HG03196 (cell line): ENCODE data around the gene MEMO1.
"Not testable (repeated sequence)": the region's sequence is repeated elsewhere in the genome, so short reads cannot be mapped to it uniquely, and the experiment has no call there.

Experiments
- ATAC-seq: cut with Tn5 transposase; IDR thresholded peaks from one replicate; pipeline ENCODE4 v1.9.1; 2021; ENCODE audit not compliant: unreplicated experiment

MEMO1 gene

GRCh38 chr2:31919499-31919898 lies 91.3 kb downstream of the MEMO1 start:
- ATAC-seq: no peak

GRCh38 chr2:31909661-31910060 lies 101.1 kb downstream of the MEMO1 start:
- no peak for ATAC-seq

- ATAC-seq: not testable (repeated sequence)
Observed at GRCh38 chr2:31907491-31907890, 103.3 kb downstream of the MEMO1 start.

- ATAC-seq: no peak
Observed at GRCh38 chr2:31903109-31903780, 107.6 kb downstream of the MEMO1 start.

- no peak for ATAC-seq
Observed at GRCh38 chr2:31901900-31902299, 108.9 kb downstream of the MEMO1 start.

- not testable (repeated sequence) for ATAC-seq
Observed at GRCh38 chr2:31900156-31900555, 110.7 kb downstream of the MEMO1 start.

GRCh38 chr2:31898346-31898745 lies 112.5 kb downstream of the MEMO1 start:
- not testable (repeated sequence) for ATAC-seq

GRCh38 chr2:31897340-31897739 lies 113.5 kb downstream of the MEMO1 start:
- not testable (repeated sequence) for ATAC-seq

- no peak for ATAC-seq
Observed at GRCh38 chr2:31896293-31896692, 114.5 kb downstream of the MEMO1 start.

- no peak for ATAC-seq
Observed at GRCh38 chr2:31894656-31895055, 116.2 kb downstream of the MEMO1 start.

GRCh38 chr2:31893094-31893493 lies 117.7 kb downstream of the MEMO1 start:
- ATAC-seq: no peak

- no peak for ATAC-seq
Observed at GRCh38 chr2:31889044-31889443, 121.8 kb downstream of the MEMO1 start.

GRCh38 chr2:31888550-31888949 lies 122.3 kb downstream of the MEMO1 start:
- ATAC-seq: no peak

- no peak for ATAC-seq
Observed at GRCh38 chr2:31886700-31887099, 124.1 kb downstream of the MEMO1 start.

GRCh38 chr2:31877008-31877407 lies 133.8 kb downstream of the MEMO1 start:
- no peak for ATAC-seq

- ATAC-seq: no peak
Observed at GRCh38 chr2:31874071-31874470, 136.7 kb downstream of the MEMO1 start.

- no peak for ATAC-seq
Observed at GRCh38 chr2:31865215-31865614, 145.6 kb downstream of the MEMO1 start.

- no peak for ATAC-seq
Observed at GRCh38 chr2:31863867-31864266, 146.9 kb downstream of the MEMO1 start.

- ATAC-seq: not testable (repeated sequence)
Observed at GRCh38 chr2:31863015-31863656, 147.7 kb downstream of the MEMO1 start.

- ATAC-seq: no peak
Observed at GRCh38 chr2:31859959-31860358, 150.8 kb downstream of the MEMO1 start.

GRCh38 chr2:31853521-31853920 lies 157.3 kb downstream of the MEMO1 start:
- no peak for ATAC-seq

- ATAC-seq: not testable (repeated sequence)
Observed at GRCh38 chr2:31842150-31842549, 168.7 kb downstream of the MEMO1 start.

- ATAC-seq: no peak
Observed at GRCh38 chr2:31835450-31835849, 175.4 kb downstream of the MEMO1 start.
